ENCODE measurements around the gene PTBP3. TPM values are rescaled to one million over a fixed set of nuclear protein-coding genes. Genes with fewer than 3 reads are reported as not detected.
"Not testable (repeated sequence)": the region's sequence is repeated elsewhere in the genome, so short reads cannot be mapped to it uniquely, and the experiment has no call there.

Gene PTBP3
- total RNA-seq, 1 donor from 2014 or later = 32.1 TPM

DNA sequence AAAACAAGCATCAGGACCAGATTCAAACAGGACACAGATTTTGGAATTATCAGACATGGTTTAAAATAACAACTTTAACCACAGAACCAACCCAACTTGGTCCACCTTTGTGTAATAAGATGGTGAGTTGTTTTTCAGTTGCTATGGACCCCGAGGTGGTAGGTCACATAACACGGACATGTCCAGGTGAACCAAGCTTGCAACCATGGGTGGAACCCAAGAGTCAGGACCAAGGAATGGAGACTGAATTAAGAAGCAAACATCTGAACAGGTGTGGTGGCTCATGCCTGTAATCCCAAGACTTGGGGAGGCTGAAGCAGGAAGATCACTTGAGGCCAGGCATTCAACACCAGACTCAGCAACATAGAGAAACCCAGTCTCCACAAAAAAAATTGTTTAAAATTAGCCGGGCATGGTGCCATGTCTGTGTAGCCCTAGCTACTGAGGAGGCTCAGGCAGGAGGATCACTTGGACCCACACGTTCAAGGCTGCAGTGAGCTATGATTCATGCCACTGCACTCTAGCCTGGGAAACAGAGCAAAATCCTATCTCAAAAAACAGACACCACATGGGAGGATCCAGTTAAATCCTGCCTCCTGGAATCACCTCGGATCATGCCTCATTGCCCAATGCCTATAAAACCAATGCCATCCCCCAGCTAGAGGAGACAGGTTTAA is 10.6 kb downstream of the PTBP3 start:
- DNase-seq = no peak

DNA sequence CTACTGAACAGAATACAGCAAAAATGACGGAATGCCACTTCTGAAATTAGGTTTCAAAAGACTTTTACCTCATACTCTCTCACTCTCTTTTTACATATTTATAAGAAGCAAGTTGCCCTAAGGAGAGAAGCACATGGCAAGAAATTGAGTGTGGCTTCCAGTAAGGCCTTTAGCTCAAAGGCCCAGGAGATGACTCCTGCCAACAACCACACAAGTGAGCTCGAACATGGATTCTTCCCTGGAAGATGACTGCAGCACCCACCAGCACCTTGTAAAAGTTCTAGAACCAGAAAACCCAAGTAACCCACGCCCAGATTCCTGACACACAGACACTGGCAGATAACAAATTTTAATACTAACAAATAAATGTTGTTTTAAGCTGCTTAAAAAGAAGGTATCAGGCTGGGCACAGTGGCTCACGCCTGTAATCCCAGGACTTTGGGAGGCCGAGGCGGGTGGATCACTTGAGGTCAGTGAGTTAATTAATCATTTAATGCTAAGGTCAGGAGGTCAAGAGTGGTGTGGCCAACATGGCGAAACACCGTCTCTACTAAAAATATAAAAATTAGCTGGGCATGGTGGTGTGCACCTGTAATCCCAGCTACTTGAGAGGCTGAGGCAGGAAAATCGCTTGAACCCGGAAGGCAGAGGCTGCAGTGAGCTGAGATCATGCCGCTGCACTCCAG is 17.0 kb downstream of the PTBP3 start:
- no peak for DNase-seq

DNA sequence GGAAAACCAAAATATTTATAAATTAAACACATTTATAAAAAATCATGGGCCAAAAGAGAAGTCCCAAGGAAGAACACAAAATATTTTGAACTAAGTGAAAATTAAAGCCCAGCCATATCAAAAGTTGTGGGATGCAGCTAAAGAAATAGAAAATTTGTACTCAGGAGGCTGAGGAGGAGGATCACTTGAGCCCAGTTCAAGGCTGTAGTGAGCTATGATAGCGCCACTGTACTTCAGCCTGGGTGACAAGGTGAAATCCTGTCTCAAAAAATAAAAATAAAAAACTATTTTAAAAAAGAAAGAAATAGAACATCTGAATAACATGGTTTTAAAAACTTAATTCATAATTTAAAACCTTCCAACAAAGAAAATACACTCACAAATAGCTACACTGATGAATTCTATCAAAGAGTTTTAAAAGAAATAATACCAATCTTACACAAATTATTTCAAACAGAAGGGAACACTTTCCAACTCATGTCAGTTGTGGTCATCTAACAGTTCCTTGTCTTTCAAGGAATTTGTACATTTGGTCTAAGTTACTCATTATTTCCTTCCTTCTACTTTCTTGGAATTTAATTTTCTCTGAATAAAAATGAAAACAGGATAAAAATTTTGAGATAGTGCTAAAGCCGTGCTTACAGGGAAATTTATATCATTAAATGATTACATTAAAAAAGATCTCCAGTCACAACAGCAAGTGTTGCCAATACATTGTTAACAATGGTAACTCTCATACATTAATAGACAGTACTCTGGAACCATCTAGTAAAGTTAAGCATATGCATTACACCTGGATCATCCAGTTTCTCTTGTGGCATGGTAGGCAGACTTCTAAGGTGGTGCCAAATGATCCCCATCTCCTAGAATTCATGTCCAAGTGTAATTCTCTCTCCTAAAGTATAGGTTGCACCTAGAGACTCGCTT is 17.8 kb downstream of the PTBP3 start:
- DNase-seq = no peak

DNA sequence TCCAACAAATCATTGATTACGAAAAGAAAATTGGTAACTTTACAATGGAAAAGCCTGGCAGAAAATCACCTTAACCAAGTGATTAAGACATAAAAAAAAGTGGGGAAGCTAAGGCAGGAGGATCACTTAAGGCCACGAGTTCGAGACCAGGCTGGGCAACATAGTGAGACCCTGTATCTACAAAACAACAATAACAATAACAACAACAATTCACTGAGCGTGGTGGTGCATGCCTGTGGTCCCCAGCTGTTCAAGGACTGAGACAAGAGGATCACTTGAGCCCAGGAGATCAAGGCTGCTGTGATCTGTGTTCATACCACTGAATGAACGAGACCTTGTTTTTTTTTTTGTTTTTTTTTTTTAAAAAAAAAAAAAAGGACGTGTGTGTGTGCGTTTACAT is 21.3 kb downstream of the PTBP3 start:
- no peak for DNase-seq

DNA sequence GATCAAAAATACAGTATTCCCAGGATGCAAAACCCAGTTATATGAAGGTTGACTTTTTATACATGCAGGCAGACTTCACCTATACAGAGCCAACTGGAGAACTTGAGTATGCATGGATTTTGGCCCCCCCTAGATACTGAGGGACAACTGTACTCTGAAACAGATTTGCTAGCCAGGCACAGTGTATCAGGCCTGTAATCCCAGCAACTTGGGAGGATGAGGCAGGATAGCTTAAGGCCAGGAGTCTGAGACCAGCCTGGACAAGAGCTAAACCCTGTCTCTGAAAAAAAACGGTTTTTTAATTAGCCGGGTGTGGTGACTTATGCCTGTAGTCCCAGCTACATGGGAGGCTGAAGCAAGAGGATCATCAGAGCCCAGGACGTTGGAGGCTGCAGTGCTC is 21.9 kb downstream of the PTBP3 start:
- no peak for DNase-seq

DNA sequence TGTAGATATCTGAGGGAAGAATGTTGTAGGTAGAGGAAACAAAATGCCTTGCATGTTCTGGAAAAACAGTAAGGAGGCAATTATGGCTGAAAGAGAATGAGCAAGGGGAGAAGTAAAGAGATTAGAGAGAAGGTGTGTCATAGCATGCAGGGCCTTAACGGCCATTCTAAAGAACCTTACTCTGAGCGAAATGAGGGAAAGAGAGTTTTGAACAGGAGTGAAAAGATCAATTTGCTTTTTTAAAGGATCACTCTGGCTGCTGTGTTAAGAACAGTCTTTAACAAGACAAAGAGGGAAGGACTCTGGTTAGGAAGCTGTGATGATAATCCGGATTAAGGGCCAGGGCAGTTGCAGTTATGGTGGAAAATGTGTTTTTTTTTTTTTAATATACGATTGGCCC is 22.6 kb downstream of the PTBP3 start:
- no peak for DNase-seq

DNA sequence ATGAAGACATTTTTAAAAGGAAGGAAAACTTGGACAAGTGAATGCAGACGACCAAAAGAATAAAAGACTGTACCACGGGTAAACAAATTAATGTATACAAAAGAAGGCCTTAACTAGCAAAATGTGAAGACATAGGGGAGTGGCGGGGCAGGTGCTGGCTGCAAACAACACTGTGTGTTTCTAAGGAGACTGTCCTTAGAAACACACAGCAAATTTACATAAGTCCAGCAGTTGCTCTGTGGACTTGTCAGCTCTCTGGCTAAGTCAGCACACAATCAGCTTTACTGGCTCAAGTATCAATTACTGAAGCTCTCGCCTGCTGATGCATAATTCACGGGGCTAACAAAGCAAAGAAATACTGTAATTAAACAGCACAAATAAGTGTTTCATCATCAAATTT is 24.8 kb downstream of the PTBP3 start:
- DNase-seq = peak; percentile 63

DNA sequence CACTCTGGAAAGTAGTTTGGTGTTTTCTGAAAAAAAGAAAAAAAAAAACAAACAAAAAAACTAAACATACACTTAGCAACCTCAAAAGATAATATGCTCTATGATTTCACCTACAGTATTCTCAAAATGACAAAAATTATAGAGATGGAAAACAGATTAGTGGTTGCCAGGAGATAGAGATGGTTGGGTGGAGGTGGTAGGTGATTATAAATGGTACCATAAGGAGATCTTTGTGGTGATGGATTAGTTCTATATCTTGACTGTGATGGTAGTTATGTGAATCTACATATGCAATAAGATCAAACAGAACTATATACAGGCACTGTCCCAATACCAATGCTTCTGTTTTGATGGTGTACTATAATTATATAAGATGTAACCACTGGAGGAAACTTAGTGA is 32.0 kb downstream of the PTBP3 start:
- DNase-seq = no peak

DNA sequence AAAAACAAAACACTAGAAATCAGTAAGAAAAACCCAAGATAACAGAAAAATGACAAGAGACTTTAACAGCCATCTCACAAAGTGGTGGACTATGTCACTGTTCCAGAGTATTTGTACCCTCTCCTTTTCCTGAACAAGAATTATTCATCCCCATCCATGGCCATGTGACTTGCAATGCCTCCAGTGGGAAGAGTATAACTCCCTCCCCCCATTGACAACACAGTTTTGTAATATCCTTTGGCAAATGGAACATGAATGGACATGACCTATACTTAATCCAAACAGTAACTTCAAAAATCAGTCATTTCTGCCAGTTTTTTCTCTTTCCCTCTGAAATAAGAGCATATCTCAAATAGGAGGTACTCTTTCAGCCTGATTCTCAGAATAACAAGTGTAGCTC is 33.9 kb downstream of the PTBP3 start:
- DNase-seq = no peak

DNA sequence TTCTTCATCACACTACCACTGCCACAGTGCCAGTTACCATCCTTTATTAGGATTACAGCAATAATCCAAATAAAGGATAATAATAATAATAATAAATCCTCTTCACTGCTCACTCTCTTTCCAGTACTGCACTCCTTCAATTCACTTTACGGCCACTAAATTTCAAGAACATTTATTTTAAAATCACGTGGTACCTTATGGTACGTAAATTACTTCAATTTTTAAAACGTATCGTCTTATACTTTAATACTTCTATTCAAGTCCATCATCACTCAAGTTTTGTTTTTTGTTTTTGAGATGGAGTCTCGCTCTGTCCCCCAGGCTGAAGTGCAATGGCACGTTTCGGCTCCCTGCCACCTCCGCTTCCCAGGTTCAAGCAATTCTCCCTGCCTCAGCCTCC is 36.5 kb downstream of the PTBP3 start:
- DNase-seq = no peak

DNA sequence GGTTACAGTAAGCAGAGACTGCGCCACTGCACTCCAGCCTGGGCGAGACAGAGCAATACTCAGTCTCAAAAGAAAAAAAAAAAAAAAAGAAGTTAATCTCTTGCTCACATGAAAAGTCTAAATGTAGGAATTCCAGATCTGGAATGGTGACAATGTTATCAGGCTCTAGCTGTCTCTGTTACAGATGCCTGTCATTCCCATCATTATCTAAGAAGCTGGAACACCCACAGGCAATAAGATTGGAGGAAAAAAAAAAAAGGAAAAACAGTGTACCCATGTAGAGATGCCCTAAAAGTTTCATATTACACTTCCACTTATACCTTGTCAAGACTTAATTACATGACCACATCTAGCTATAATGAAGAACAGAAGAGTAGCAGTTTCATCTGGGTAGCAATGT is 38.2 kb downstream of the PTBP3 start:
- no peak for DNase-seq

DNA sequence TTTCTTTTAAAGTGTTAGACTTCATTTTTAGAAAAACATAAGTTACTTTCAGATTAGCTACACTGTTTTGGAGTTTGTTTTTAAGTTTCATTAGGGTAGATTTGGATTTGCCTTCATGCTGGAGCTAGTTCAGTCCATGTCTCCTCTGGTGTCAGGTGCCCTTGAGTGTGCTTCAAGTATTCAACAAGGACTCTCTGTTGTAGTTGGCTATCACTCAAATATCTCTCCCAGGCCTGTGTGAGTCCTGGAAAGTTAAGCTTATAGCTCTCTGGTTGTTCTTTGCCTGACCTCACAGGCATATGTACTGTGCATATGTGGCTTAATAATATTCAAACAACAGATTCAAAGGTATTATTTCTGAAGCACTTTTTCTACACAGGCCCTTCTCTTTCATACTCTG is 45.4 kb downstream of the PTBP3 start:
- DNase-seq = peak; percentile 14

DNA sequence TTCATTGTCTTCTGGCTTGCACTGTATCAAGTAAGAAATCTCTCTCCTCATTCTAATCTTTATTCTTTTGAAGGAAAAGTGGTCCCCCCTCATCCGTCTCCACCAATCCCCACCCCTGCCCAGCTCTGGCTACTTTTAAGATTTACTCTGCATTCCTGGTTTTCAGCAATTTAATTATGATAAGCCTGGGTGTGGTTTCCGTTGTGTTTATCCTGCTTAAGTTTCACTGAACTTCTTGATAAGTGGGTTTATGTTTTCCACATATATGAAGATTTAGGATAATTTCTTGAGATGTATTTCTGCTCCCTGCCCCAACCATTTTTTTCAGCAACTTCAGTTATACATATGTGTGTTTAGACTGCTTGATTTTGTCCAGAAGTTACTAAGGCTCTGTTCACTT is 46.5 kb downstream of the PTBP3 start:
- DNase-seq = no peak

DNA sequence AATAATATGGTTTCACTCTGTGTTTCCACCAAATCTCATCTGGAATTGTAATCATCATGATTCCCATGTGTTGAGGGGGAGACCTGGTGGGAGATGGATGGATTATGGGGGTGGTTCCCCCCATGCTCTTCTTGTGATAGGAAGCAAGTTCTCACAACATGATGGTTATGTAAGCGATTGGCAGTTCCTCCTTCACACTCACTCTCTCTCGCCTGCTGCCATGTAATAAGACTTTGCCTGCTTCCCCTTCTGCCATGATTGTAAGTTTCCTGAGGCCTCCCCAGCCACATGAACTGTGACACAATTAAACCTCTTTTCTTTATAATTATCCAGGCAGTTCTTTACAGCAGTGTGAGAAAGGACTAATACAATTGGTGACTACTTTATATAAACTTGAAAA is 48.4 kb downstream of the PTBP3 start:
- no peak for DNase-seq

DNA sequence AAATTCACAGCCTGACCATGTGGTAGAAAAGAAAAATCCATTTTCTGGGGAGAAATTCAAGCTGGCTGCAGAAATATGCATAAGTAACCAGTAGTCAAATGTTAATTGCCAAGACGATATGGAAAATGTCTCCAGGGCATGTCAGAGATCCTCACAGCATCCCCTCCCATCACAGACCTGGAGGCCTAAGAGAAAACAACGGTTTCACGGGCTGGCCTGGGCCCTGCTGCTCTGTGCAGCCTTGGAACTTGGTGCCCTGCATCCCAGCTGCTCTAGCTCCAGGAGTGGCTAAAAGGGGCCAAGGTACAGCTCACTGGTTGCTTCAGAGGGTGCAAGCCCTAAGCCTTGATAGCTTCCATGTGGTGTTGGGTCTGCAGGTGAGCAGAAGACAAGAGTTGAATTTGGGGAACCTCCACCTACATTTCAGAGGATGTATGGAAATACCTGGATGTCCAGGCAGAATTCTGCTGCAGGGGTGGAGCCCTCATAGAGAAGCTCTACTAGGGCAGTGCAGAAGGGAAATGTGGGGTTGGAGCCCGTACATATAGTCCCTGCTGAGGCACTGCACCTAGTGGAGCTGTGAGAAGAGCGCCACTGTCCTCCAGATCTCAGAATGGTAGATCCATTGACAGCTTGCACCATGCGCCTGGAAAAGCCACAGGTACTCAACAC is 49.7 kb downstream of the PTBP3 start:
- no peak for DNase-seq

DNA sequence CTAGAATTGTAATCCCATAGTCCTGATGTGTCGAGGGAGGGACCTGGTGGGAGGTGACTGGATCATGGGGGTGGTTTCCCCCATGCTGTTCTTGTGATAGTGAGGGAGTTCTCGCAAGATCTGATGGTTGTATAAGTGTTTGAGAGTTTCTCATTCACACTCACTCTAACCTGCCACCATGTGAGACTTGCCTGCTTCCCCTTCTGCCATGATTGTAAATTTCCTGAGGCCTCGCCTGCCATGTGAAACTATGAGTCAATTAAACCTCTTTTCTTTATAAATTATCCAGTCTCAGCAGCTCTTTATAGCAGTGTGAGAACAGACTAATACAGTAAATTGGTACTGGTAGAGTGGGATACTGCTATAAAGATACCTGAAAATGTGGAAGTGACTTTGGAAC is 50.6 kb downstream of the PTBP3 start:
- DNase-seq = not testable (repeated sequence)

DNA sequence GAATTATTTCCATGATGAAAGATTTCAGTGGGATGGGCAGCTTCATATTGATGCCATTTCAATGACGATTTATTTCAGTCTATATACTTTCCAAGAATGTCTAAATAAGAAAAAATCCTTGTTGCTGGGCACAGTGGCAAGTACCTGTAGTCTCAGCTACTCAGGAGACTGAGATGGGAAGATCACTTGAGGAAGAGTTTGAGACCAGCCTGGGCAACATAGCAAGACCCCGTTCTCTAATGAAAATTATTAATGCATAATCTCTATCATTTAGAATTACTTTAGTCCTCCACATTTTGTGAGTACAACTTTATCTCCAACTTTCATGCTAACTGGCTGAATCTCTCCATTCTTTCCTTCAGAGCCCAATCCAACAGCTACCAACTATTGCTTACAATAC is 52.5 kb downstream of the PTBP3 start:
- no peak for DNase-seq

DNA sequence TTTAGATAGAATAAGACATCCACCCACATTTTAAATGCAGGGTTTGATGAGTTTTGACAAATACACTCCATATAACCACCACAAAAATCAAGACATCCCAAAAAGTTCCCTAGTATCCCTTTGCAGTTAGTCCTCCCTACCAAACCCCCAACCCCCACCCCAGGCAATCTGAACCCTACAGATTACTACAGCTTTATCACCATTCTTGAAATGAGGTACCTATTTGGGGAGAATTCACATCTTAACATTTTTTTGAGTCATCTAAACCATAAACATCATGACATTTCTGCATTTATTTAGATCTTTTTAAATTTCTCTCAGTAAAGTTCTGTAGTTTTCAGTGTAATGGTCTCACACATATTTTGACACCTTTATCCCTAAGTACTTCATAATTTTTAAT is 53.9 kb downstream of the PTBP3 start:
- no peak for DNase-seq

DNA sequence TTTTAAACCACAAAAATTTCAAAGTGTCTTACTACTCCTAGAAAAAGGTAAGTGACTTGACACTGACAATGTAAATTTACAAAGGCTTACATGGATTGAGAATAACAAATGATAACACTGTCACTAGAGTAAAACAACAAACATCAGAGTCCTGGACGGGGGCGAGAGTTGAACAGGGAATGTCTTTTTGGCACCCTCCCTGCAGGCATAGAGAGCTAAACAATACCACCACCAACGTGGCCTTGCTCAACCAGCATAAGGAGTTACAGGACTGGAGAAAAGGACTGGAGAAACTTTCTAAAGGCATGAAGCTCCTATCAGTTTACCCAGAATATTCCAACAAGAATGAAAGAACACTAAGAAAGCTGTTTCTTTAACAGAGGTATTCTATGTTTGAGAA is 55.3 kb downstream of the PTBP3 start:
- no peak for DNase-seq

DNA sequence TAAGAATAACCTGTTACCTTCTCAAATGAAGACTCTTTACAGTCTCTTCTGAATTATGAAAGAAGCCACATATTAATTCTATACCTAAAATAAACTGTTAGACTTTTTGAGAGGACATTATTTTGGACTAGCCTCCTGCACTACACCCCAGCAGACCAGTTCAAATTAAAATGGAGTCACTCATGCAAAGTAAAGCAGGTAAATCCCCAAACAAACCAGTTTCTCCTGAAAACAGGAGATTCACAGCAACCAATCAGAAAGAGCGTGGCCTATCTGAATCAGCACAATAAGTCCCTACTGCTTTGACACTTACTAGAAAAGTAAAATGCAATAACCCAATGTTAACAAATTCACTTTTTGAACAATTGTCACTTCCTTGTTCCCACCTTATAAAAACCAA is 58.8 kb downstream of the PTBP3 start:
- DNase-seq = peak; percentile 5

DNA sequence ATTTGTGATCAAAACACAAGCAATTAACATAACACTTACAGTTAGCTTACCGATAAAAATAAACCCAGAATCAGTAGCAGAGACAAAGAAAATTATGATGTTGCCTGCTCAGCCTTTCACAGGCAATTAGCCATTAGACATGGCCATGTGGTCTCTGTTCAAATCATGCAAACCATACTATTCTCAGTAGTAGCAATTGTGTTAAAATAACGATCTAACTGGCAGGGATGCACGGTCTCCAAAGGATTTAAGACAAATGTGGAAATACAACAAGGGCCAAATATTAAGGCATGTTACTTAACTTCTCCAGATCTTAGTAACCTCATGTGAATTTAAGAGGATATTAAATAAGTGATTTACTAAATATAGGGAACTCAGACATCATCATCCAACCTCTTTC is 59.5 kb downstream of the PTBP3 start:
- peak; percentile 4 for DNase-seq

DNA sequence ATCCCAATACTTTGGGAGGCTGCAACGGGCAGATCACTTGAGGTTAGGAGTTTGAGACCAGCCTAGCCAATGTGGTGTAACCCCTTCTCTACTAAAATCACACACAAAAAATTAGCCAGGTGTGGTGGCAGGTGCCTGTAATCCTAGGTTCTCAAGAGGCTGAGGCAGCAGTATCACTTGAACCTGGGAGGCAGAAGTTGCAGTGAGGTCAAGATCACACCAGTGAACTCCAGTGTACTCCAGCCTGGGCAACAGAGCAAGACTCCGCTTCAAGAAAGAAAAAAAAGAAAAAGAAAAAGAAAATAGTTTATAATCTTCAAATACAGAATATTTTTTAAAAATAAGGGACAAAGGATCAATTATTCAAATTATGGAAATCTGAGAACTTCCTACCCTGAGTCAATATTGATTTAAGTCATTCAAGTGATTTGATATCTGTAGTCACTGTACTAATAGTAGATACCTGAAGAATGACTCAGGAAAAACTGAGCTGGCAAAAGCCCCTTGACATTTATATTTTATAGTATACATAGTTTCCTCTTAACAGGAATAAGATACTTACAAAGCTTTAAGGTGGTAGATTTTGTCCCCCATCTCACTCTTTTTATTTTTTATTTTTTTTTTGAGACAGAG is 61.8 kb downstream of the PTBP3 start:
- no peak for DNase-seq

Data from tongue (tissue), 2 donors.